Epithelial cell of prostate (primary cell): Measurements from ENCODE around the gene CTXND1.

ENCODE experiments used
- DNase-seq: peaks from one replicate; pipeline ENCODE4 v3.0.0-alpha.2; 2011; ENCODE audit warnings: low read depth, low spot score
- H3K27ac ChIP-seq: fragments of 450-650 bp; 2 replicates; pipeline ENCODE4 v1.5.1; 2017; ENCODE audit warnings: mild to moderate bottlenecking

CTXND1 gene

DNA sequence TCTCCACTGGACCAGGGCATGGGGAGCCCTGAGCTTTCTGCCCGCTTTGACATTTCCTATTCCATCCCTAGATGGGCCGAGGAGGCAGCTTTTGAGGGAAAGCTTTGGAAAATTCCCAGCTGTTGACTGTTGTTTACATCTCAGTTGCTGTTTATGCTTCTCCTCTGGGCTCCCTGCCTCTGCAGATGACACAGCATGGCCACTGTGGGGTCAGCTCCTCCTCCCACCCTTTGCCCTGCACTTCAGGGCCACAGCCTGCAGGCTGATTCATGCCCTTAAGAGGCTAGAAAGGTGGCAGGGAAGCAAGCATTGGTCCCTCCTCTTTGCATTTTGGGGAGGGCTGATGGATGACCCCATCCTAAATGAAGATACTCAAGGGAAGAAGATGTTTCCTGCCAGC is 8.5 kb upstream of the CTXND1 start:
- DNase-seq = no peak
- H3K27ac ChIP-seq = no peak overlapping the region

GRCh38 chr15:80259942-80260510 is 8.0 kb upstream of the CTXND1 start:
- no peak overlapping the region for H3K27ac ChIP-seq

DNA sequence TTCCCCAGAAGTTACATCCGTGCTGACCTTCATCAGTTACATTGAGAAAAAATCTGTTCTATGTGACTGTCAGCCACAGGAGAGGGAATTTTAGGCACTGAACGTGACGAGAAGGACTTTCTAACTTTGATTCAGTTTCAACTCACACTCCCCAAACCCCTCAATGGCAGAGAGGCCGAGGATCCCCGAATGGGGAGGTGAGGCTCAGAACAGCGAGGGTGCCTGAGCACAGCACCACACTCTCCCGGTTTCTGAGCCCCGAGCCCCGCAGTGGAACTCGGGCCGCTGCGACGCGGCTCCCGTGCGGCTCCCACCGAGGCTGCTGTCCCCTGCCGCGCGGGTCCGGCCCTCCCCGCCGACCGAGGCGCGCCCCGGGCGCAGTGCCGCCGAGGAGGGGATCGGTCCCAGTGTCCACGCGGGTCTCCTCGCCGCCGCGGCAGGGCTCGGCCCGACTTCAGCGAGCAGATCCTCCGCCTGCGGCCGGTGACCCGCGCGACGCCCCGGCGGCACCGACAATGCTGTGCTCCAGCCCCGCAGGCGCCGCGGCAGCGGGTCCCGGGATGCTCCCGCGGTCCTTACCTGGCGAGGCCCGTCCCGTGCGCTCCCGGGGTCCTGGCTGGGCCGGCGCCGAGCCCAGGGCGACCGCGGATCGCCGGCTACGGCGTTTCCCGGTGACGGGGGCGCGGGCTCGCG is 439 bp downstream of the CTXND1 start:
- DNase-seq = no peak
- no peak overlapping the region for H3K27ac ChIP-seq

More at GRCh38 chr15:80259942-80260510, 8.0 kb upstream of the CTXND1 start:
- no peak for DNase-seq

DNA sequence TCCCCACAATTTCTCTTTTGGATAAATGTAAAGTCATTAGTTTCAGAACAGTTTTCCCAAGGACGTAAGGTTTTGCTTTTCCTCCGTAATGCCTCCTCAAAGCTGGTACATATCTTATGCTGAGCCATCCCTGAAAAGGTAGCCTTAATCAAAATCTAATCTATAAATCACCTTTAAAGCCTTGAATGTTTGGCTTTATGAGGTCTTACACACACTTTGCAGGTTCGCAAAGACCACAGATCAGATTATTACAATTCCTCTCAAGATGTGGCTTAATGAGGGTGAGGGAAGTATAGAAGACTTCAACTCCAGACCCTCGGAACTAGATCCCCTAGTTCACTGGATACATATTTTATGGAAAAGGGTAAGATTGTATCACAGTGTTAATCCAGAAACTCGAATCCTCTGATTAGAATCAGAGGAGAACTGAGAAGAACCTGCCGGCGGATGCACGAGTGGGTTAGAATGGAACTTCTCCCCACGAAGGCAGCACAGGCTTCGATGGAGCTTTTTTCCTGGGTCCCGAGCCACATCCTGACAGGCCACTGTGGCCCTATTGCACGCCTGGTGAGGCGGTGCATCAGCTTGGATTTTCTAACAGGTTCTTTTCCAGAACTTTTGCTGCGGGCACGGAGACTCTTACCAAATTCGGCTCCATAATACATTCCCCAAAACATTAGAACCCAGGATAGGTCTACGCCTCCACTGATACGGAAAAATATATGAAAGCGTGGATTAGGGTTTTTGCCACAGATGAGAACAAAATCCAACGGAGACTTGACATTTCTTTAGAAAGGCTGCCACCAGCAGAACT is 1.2 kb downstream of the CTXND1 start:
- H3K27ac ChIP-seq = no peak overlapping the region
- DNase-seq = no peak

DNA sequence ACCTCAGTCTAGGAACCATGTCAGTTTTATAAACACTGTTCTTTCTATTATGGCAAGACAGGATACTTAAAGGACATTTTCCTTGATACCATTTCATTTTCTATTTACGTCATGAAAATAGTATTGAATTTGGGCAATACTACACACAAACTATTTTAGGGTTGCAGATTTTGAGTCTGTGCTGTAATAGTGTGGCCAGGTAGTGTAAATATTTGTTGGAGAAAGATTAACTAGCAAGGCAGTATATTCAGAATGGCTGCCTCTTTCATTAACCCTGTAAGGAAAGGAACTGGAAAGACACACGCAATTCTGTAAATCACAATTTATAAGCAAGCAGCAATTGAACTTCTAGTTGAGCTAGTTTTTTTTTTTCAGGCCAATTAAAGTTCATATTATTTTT is 2.0 kb downstream of the CTXND1 start:
- no peak for DNase-seq
- H3K27ac ChIP-seq = no peak overlapping the region

GRCh38 chr15:80247320-80247719 is 4.7 kb downstream of the CTXND1 start:
- no peak overlapping the region for H3K27ac ChIP-seq
- DNase-seq = no peak

DNA sequence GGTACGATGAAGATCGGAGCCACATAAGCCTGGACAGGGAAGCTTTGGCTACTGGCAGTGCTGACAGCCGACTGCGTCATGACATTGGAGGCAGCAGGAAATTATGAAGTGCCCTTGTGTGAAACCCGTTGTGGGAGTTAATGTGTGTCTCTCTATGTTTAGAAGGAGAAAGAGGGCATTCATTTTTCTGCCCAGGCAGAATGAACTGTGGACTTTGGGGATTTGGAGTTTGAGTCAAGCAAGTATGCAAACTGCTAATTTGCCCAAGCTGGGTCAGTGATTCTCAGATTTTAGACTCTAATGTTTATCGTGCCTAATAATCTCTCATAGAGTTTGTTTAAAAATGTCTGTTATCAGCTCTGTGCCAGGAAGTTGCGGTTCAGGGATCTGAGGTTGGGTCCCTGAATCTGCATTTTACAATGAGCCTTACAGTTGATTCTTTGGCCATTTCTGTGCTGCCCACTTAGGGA is 5.6 kb downstream of the CTXND1 start:
- DNase-seq = no peak

DNA sequence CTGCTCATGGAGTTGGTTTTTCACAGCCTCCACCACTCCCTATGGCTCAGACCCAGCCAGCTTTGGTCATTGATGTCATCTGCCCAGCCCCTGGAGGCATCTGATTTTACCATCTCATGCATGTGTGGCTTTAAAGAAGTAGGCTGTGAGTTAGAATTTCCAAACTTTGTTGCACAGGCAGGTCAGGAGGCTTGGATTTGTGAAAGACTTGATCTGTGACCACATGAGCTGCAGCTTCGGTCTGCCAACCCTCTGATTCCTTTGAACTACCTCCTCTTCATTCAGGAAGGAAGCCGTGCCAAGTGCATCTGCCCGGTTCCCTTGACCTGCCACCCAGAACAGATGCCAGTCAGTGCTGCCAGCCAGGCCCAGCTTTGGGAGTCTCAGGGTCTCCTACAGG is 9.2 kb downstream of the CTXND1 start:
- no peak for DNase-seq
- no peak overlapping the region for H3K27ac ChIP-seq

More for the DNA sequence above, 5.6 kb downstream of the CTXND1 start:
- H3K27ac ChIP-seq = no peak overlapping the region

DNA sequence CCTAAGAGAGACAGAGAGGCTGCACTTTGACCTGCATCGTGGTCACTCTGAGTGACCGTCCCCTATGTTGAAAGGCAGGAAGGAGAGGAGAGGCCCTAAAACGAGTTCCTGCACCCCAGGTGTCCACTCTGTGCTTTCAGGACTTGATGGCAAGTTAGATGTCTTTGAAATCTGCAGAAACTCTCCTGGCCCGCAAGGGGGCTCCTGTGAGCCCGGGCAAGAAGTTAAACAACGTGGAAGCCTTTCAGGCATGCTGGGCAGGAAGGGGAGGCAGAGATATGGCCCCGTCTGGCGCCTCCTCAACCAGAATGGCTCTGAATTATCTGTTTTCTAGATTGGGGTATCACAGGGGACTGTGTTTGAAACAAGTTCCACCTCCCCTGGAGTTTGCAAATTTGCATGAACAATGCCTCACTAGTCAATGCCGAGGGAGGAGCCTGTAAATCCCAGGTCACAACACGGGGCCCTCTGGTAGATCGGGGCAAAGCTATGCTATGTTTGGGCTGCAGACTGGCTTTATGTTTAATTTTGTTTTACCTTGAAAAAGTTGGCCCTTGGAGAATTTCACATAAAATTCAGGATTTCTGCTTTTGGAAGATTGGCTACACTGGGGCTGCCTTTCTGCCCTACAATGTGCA is 9.8 kb downstream of the CTXND1 start:
- DNase-seq = no peak

GRCh38 chr15:80241508-80241907 is 10.5 kb downstream of the CTXND1 start:
- no peak for DNase-seq
- H3K27ac ChIP-seq = no peak overlapping the region

More for the DNA sequence above, 9.8 kb downstream of the CTXND1 start:
- no peak overlapping the region for H3K27ac ChIP-seq

DNA sequence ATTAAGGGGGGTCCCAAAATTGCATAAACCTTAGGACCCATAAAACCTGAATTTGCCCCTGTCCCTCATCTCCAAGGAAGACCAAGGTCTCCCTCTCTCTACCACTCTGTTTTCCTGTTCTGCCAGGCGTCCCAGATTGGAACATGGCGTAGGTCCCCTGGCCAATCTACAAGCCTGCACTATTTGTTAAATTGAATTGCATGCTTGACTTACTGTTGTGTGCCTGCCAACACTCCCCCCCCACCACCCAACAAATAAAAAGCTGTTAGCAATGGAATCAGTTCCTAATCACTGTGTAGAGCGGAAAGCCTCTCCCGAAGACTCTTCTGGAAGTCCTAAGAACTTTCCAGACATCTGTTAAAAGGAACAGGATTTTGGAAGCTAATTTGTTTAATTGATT is 11.7 kb downstream of the CTXND1 start:
- no peak overlapping the region for H3K27ac ChIP-seq
- no peak for DNase-seq

GRCh38 chr15:80234883-80235282 is 17.1 kb downstream of the CTXND1 start:
- H3K27ac ChIP-seq = no peak overlapping the region
- DNase-seq = no peak

DNA sequence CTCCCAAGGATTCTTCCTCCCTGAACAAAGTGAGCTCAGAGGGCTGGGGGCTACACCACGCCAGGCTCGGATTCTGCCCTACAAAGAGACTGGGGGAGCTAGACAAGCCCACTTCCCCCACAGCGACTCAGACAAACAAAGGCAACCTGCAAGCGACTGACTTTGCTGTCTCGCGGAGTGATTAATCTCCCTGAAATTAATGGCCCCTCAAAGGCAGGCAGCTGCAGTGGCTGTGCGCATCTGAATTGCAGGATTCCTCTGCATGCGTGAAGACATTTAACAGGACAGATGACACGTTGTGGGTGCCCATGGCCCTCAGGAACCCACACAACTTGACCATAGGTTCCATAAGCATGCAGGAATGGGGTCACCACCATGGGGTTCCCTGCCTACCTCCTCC is 18.4 kb downstream of the CTXND1 start:
- no peak for DNase-seq

GRCh38 chr15:80231371-80231770 is 20.6 kb downstream of the CTXND1 start:
- H3K27ac ChIP-seq = no peak overlapping the region
- DNase-seq = no peak

More for the DNA sequence above, 18.4 kb downstream of the CTXND1 start:
- no peak overlapping the region for H3K27ac ChIP-seq

DNA sequence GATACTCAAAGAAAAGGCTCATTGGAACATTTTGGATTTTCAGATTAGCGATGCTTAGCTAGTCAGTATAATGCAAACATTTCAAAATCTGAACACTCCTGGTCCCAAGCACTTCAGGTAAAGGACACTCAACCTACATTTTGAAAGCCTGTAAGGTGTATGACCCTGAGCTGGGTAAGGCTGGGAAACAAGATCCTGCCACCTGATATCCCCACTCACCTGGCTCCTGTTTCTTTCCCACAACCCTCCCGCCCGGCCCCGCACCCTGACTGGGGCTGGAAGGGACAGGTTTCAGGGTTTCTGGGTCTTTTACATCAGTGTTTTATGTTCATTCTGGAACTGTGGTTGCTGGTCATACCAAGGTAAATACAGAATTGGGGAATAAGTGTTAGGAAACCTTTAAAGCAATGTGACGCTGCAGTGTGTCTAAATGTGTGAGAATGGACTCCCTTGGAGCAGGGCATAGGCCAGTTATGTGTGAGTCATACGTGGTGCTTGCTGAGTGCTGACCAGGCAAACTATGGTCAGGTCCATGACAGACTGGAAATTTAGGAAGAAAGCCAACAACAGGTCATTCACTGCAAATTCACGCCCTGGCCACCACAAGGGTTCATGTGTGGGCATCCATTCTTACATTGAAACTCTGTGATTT is 22.9 kb downstream of the CTXND1 start:
- no peak for DNase-seq
- no peak overlapping the region for H3K27ac ChIP-seq

- no peak for DNase-seq
- no peak overlapping the region for H3K27ac ChIP-seq
Measured at GRCh38 chr15:80219955-80220354, 32.1 kb downstream of the CTXND1 start.

DNA sequence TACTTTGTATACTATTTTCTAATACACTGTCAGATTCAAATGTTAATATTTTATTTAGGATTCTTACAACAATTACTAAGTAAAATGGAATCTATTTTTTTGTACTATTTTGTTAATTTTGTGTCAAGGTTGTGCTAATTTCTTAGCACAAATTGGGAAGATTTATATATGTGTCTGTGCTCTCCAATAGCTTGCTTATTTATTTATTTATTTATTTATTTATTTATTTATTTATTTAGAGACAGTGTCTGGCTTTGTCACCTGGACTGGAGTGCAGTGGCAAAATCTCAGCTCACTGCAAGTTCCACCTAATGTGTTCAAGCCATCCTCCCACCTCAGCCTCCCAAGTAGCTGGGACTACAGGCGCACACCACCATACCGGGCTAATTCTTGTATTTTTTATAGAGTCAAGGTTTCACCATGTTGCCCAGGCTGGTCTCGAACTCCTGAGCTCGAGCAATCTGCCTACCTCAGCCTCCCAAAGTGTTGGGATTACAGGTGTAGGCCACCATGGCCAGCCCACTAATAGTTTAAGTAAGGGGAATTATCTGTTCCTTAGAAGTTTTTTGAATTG is 34.6 kb downstream of the CTXND1 start:
- DNase-seq = no peak
- no peak overlapping the region for H3K27ac ChIP-seq

- no peak overlapping the region for H3K27ac ChIP-seq
- no peak for DNase-seq
Measured at GRCh38 chr15:80216911-80217310, 35.1 kb downstream of the CTXND1 start.

DNA sequence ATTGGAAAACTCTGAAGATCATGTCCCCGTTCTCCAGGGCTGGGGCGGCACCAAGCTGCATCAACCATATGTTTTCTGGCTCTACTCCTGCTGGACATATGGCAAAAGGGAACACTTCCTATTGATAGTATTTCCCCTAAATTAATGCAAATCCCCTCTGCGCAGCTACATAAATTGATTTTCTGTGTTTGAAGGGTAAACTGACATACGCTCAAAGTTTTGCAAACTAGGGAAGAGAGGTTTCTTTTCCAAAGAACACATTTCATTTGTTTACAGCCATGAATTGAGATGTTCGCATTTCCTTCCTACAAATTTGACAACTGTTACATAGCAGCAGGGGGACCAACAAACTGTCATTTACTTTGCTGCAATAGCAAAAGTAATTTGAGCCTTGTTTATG is 35.9 kb downstream of the CTXND1 start:
- H3K27ac ChIP-seq = no peak overlapping the region

DNA sequence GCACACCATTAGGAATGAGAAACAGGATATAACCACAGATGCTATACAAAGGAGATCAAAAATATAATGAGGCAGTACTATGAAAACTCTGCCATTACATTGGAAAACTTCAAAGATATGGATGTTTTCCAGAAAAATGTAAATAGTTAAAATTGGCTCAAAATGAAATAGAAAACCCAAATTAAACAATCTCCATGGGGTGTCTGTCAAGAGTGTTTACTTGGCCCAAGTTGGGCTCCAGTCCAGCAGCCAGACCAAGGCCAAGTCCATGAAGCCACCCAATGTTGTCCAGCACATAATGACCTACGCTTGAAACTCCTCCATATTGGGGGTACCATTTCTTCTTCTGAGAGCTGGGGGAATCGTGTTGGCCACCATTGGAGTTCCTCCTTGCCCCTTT is 37.1 kb downstream of the CTXND1 start:
- no peak for DNase-seq
- H3K27ac ChIP-seq = no peak overlapping the region

More for the DNA sequence above, 35.9 kb downstream of the CTXND1 start:
- no peak for DNase-seq
